SK-N-MC (cell line): ENCODE results near the gene KCTD10.

Source experiments
- DNase-seq: peaks from one replicate; pipeline ENCODE4 v3.0.0-alpha.2; 2011; ENCODE audit warnings: low read depth, low spot score
- H3K27ac ChIP-seq: fragments of 200-600 bp; sonication (generic); 2 replicates; pipeline ENCODE4 v1.5.1; 2016; ENCODE audit warnings: mixed run types
- H3K36me3 ChIP-seq: fragments of 200-600 bp; sonication (generic); 2 replicates; pipeline ENCODE4 v1.6.1; 2017; ENCODE audit warnings: antibody characterized with exemption, low read length, mixed read lengths; ENCODE audit not compliant: insufficient read depth
- H3K4me3 ChIP-seq: fragments of 200-600 bp; sonication (generic); 2 replicates; pipeline ENCODE4 v1.5.1; 2016
- H3K9ac ChIP-seq: fragments of 200-600 bp; sonication (generic); 2 replicates; pipeline ENCODE4 v1.8.0; 2017; ENCODE audit warnings: mixed run types, mixed read lengths; ENCODE audit not compliant: insufficient read length
- H3K9me3 ChIP-seq: fragments of 200-600 bp; sonication (generic); 2 replicates; pipeline ENCODE4 v1.6.1; 2017; ENCODE audit warnings: low read depth, mild to moderate bottlenecking, antibody characterized with exemption, low read length, moderate library complexity, mixed read lengths
- EZH2 ChIP-seq: fragments of 200-600 bp; sonication (generic); IDR thresholded peaks from one replicate; pipeline ENCODE4 v1.6.1; 2017; ENCODE audit warnings: antibody characterized with exemption
- FOXP2 ChIP-seq: optimal IDR thresholded peaks from 2 replicates; pipeline ENCODE3; 2011; ENCODE audit warnings: mild to moderate bottlenecking, moderate library complexity; ENCODE audit not compliant: insufficient read depth; ENCODE audit errors: extremely low read length, control extremely low read depth
- POLR2AphosphoS5 ChIP-seq: IDR thresholded peaks from 2 replicates; pipeline ENCODE4 v1.6.1; 2012; ENCODE audit warnings: mild to moderate bottlenecking, low read depth, low read length, borderline replicate concordance

The KCTD10 gene

GRCh38 chr12:109451400-109451799 is 25.7 kb downstream of the KCTD10 start:
- no peak for DNase-seq
- Histone ChIP-seq H3K9ac (no peak overlapping the region), H3K9me3 (no peaks in the 10 kb centered on the region), H3K36me3 (peaks cover 35% of the 10 kb centered on the region), H3K27ac (no peak overlapping the region), H3K4me3 (no peak overlapping the region)
- no peak for TF ChIP-seq FOXP2
- TF ChIP-seq EZH2, result no peak
- TF ChIP-seq POLR2AphosphoS5, result no peak

- Histone ChIP-seq H3K9ac (no peak overlapping the region), H3K4me3 (no peak overlapping the region), H3K9me3 (no peaks in the 10 kb centered on the region), H3K36me3 (peaks cover 30% of the 10 kb centered on the region), H3K27ac (no peak overlapping the region)
- no peak for DNase-seq
- TF ChIP-seq EZH2 (no peak), FOXP2 (no peak), POLR2AphosphoS5 (no peak)
Measured at GRCh38 chr12:109450980-109451379, 26.1 kb downstream of the KCTD10 start.

GRCh38 chr12:109449845-109450532 is 27.1 kb downstream of the KCTD10 start:
- Histone ChIP-seq H3K9me3 (no peaks in the 10 kb centered on the region), H3K36me3 (peaks cover 21% of the 10 kb centered on the region), H3K9ac (no peak overlapping the region), H3K4me3 (no peak overlapping the region), H3K27ac (no peak overlapping the region)
- no peak for DNase-seq
- TF ChIP-seq POLR2AphosphoS5 (no peak), FOXP2 (no peak), EZH2 (no peak)

GRCh38 chr12:109448707-109449390 is 28.3 kb downstream of the KCTD10 start:
- Histone ChIP-seq H3K9ac (no peak overlapping the region), H3K4me3 (no peak overlapping the region), H3K36me3 (peaks cover 12% of the 10 kb centered on the region; the same call in 1 of the 2 replicates), H3K9me3 (no peaks in the 10 kb centered on the region), H3K27ac (no peak overlapping the region)
- no peak for DNase-seq
- no peak for TF ChIP-seq POLR2AphosphoS5
- no peak for TF ChIP-seq EZH2
- no peak for TF ChIP-seq FOXP2

GRCh38 chr12:109448272-109448671 is 28.8 kb downstream of the KCTD10 start:
- H3K9me3 ChIP-seq, result no peaks in the 10 kb centered on the region
- no peak for DNase-seq
- peaks cover 6% of the 10 kb centered on the region; the same call in 1 of the 2 replicates for H3K36me3 ChIP-seq
- TF ChIP-seq POLR2AphosphoS5 (no peak), FOXP2 (no peak), EZH2 (no peak)
- no peak overlapping the region for H3K4me3 ChIP-seq
- no peak overlapping the region for H3K9ac ChIP-seq
- no peak overlapping the region for H3K27ac ChIP-seq

- Histone ChIP-seq H3K4me3 (no peak overlapping the region), H3K27ac (no peak overlapping the region), H3K36me3 (peaks cover 5% of the 10 kb centered on the region; the same call in 1 of the 2 replicates), H3K9ac (no peak overlapping the region), H3K9me3 (no peaks in the 10 kb centered on the region)
- DNase-seq, result no peak
- TF ChIP-seq FOXP2 (no peak), EZH2 (no peak), POLR2AphosphoS5 (no peak)
Measured at GRCh38 chr12:109447482-109447881, 29.6 kb downstream of the KCTD10 start.

- Histone ChIP-seq H3K9ac (no peak overlapping the region), H3K27ac (no peak overlapping the region), H3K4me3 (no peak overlapping the region), H3K36me3 (peaks cover 5% of the 10 kb centered on the region; the same call in 1 of the 2 replicates), H3K9me3 (no peaks in the 10 kb centered on the region)
- no peak for TF ChIP-seq EZH2
- no peak for TF ChIP-seq POLR2AphosphoS5
- no peak for TF ChIP-seq FOXP2
- no peak for DNase-seq
Measured at GRCh38 chr12:109446869-109447268, 30.2 kb downstream of the KCTD10 start.

- H3K4me3 ChIP-seq, result no peak overlapping the region
- TF ChIP-seq FOXP2, result no peak
- no peak for TF ChIP-seq EZH2
- no peak for TF ChIP-seq POLR2AphosphoS5
- no peak for DNase-seq
- H3K9ac ChIP-seq, result peak overlapping the region; percentile 5
- H3K9me3 ChIP-seq, result no peaks in the 10 kb centered on the region
- H3K36me3 ChIP-seq, result no peaks in the 10 kb centered on the region; the same call in 1 of the 2 replicates
- peak overlapping the region; percentile 46; the same call in 1 of the 2 replicates for H3K27ac ChIP-seq
Measured at GRCh38 chr12:109445191-109445609, 31.9 kb downstream of the KCTD10 start.
